GM12878 (cell line): ENCODE results near the gene RPL10A. TPM values are rescaled to one million over a fixed set of nuclear protein-coding genes. Genes with fewer than 3 reads are reported as not detected.

Experiments used
- ATAC-seq: fragments of 200-7000 bp; cut with Tn5 transposase; 3 replicates; pipeline ENCODE4 v1.9.1; 2020; ENCODE audit warnings: mild to moderate bottlenecking, moderate library complexity
- BruUV-seq: library from RNA; stranded (reverse); fragments of 400-500 nt; replicated peaks from 2 replicates; lab custom pipeline; 2021; lab: Mats Ljungman, UMichigan
- CTCF ChIA-PET: fragments of 300-600 bp; sonication (Branson Sonifier 250); formaldehyde crosslinking; extraction: SDS; loops from one replicate; lab custom pipeline; 2021; ENCODE audit warnings: inconsistent platforms; lab: Yijun Ruan, JAX
- POLR2A ChIA-PET: fragments of 350-600 bp; formaldehyde crosslinking; extraction: SDS; loops from one replicate; lab custom pipeline; 2021; ENCODE audit warnings: inconsistent platforms; lab: Charles Lee
- RAD21 ChIA-PET: fragments of 300-600 bp; sonication (Branson Sonifier 250); formaldehyde crosslinking; loops from one replicate; lab custom pipeline; 2023; ENCODE audit warnings: antibody characterized with exemption; ENCODE audit not compliant: unreplicated experiment; lab: Charles Lee
- SMC1A ChIA-PET: fragments of 300-600 bp; sonication (Branson Sonifier 250); formaldehyde crosslinking; loops from one replicate; lab custom pipeline; 2023; ENCODE audit not compliant: unreplicated experiment, uncharacterized antibody; lab: Charles Lee
- DNase-seq: peaks from one replicate; pipeline ENCODE4 v3.0.0-alpha.2; 2011; ENCODE audit warnings: low read depth, low spot score
- FAIRE-seq: peaks from 3 replicates; lab custom pipeline; 2011; peaks lifted over from hg19 to GRCh38; lab: Jason Lieb, UNC
- H2AFZ ChIP-seq: 2 replicates; pipeline ENCODE4 v1.6.0; 2011; ENCODE audit warnings: low read depth, low read length, control low read depth; ENCODE audit not compliant: control insufficient read depth
- H3K27ac ChIP-seq: 2 replicates; pipeline ENCODE4 v1.5.1; 2011; ENCODE audit warnings: control low read depth; ENCODE audit not compliant: control insufficient read depth, insufficient read depth
- H3K27me3 ChIP-seq, 2 experiments: replicated peaks in 1 of 2; 2 replicates each; pipeline versions ENCODE4 v1.6.0 to v1.6.1; 2011; ENCODE audit warnings: low read length in 1 of 2; ENCODE audit not compliant: control insufficient read depth in 2 of 2, insufficient read depth in 2 of 2
- H3K36me3 ChIP-seq, 2 experiments: 2 replicates each; pipeline ENCODE4 v1.5.1; 2011; ENCODE audit warnings: low read length in 1 of 2; ENCODE audit not compliant: control insufficient read depth in 2 of 2, insufficient read depth in 2 of 2
- H3K4me1 ChIP-seq: 2 replicates; pipeline ENCODE4 v1.6.1; 2011; ENCODE audit warnings: mild to moderate bottlenecking, low read length, moderate library complexity, mixed read lengths; ENCODE audit not compliant: control insufficient read depth, insufficient read depth
- H3K4me2 ChIP-seq: 2 replicates; pipeline ENCODE4 v1.6.0; 2011; ENCODE audit warnings: control low read depth; ENCODE audit not compliant: control insufficient read depth, insufficient read depth
- H3K4me3 ChIP-seq: fragments of 200-600 bp; sonication (generic); 2 replicates; pipeline ENCODE4 v1.5.1; 2016
- H3K79me2 ChIP-seq: 2 replicates; pipeline ENCODE4 v1.6.0; 2011; ENCODE audit warnings: low read length; ENCODE audit not compliant: control insufficient read depth, insufficient read depth
- H3K9ac ChIP-seq: 2 replicates; pipeline ENCODE4 v1.8.0; 2011; ENCODE audit warnings: low read length, control low read depth, mixed read lengths; ENCODE audit not compliant: control insufficient read depth, insufficient read depth
- H3K9me3 ChIP-seq: replicated peaks from 3 replicates; pipeline ENCODE4 v1.5.1; 2011; ENCODE audit warnings: mild to moderate bottlenecking, low read length; ENCODE audit not compliant: control insufficient read depth, insufficient read depth
- H4K20me1 ChIP-seq: 2 replicates; pipeline ENCODE4 v1.6.0; 2011; ENCODE audit not compliant: control insufficient read depth, insufficient read depth
- IKZF1 ChIP-seq: fragments of 450-650 bp; conservative IDR thresholded peaks from 2 replicates; pipeline ENCODE4 v1.6.1; 2017; ENCODE audit warnings: antibody characterized with exemption, mild to moderate bottlenecking
- NR2F1 ChIP-seq: fragments of 450-650 bp; conservative IDR thresholded peaks from 2 replicates; pipeline ENCODE4 v1.6.1; 2017; ENCODE audit warnings: mild to moderate bottlenecking
- PAX5 ChIP-seq: IDR thresholded peaks from 2 replicates; pipeline ENCODE4 v1.6.1; 2011; ENCODE audit warnings: low read depth, low read length, borderline replicate concordance
- RELA ChIP-seq: fragments of 450-650 bp; IDR thresholded peaks from 2 replicates; pipeline ENCODE4 v1.8.0; 2014; ENCODE audit warnings: borderline replicate concordance; ENCODE audit not compliant: partially characterized antibody
- SMAD1 ChIP-seq: fragments of 450-650 bp; IDR thresholded peaks from 2 replicates; pipeline ENCODE4 v1.6.1; 2018; ENCODE audit warnings: mild to moderate bottlenecking, low read depth; ENCODE audit not compliant: partially characterized antibody
- SREBF1 ChIP-seq: IDR thresholded peaks from 2 replicates; pipeline ENCODE4 v1.6.1; 2012; ENCODE audit warnings: mild to moderate bottlenecking, low read length
- SRF ChIP-seq, 2 experiments: IDR thresholded peaks; 2 replicates each; pipeline ENCODE4 v1.6.1; 2011; ENCODE audit warnings: low read depth in 2 of 2, low read length in 2 of 2, mild to moderate bottlenecking in 1 of 2, moderate library complexity in 1 of 2
- TARDBP ChIP-seq: IDR thresholded peaks from 2 replicates; pipeline ENCODE4 v1.6.1; 2016; ENCODE audit warnings: borderline replicate concordance
- YBX1 ChIP-seq: fragments of 450-650 bp; IDR thresholded peaks from 2 replicates; pipeline ENCODE4 v1.6.1; 2016; ENCODE audit warnings: antibody characterized with exemption
- WGBS: methylation state at CpG from one replicate; pipeline ENCODE4 v1.1.6; 2016; ENCODE audit warnings: low lambda C conversion rate; ENCODE audit not compliant: insufficient replicate concordance, insufficient coverage; ENCODE audit errors: missing lambda C conversion rate; 5-methylcytosine and 5-hydroxymethylcytosine counted together
- in situ Hi-C: fragments of 300-500 bp; cut with MboI; formaldehyde crosslinking; loops from 9 replicates; pipeline ENCODE4 v1.14.3; 2018; ENCODE audit warnings: mixed read lengths
- intact Hi-C: fragments of 100-400 bp; cut with micrococcal nuclease; formaldehyde crosslinking; loops from one replicate; pipeline ENCODE4 v1.14.2; 2022; ENCODE audit not compliant: unreplicated experiment
- polyA plus RNA-seq, 11 experiments: library from polyadenylated mRNA; depleted of rRNA in 4 of 11; unstranded in 6 of 11; stranded (reverse) in 5 of 11; fragments of >200 nt; fragmentation: Nextera tagmentation in 4 of 11; fragmentation: Illumina TruSeq in 1 of 11; extraction: Ambion mirVana in 4 of 11; extraction: Trizol in 1 of 11; gene quantifications; 1 replicate in 1 of 11; 2 replicates in 10 of 11; pipeline versions ENCODE4 v1.2.1 to v1.2.3, GENCODE V29; 2011 to 2016; ENCODE audit warnings: inconsistent platforms in 2 of 11, missing spikeins in 2 of 11, low read depth in 1 of 11
- total RNA-seq, 4 experiments: library from RNA; depleted of rRNA in 3 of 4; stranded (reverse); fragments of >200 nt in 3 of 4; fragmentation: Illumina TruSeq in 1 of 4; extraction: Trizol in 1 of 4; gene quantifications; 2 replicates each; pipeline versions ENCODE4 v1.2.1 to v1.2.3, GENCODE V29; 2013 to 2021
- TF ChIP-seq, protein P1 (sequence below): fragments of 450-650 bp; IDR thresholded peaks from 2 replicates; pipeline ENCODE4 v1.6.1; 2017; ENCODE audit warnings: mild to moderate bottlenecking, low read depth, inconsistent platforms; ENCODE audit not compliant: poor library complexity, severe bottlenecking
- TF ChIP-seq, protein P2 (sequence below): fragments of 450-650 bp; formaldehyde crosslinking; IDR thresholded peaks from 2 replicates; pipeline ENCODE4 v1.4.0; 2022; ENCODE audit warnings: mild to moderate bottlenecking, moderate library complexity
- TF ChIP-seq, protein P3 (sequence below): fragments of 450-650 bp; IDR thresholded peaks from 2 replicates; pipeline ENCODE4 v1.6.1; 2017; ENCODE audit warnings: antibody characterized with exemption, mild to moderate bottlenecking, moderate library complexity

The RPL10A gene
- total and polyA plus RNA-seq, 10 of the 15 experiments (the other 5 are each of a cell fraction or from before 2014, with no cell fraction given) = 833 to 4,029 (median 2,795) TPM

DNA sequence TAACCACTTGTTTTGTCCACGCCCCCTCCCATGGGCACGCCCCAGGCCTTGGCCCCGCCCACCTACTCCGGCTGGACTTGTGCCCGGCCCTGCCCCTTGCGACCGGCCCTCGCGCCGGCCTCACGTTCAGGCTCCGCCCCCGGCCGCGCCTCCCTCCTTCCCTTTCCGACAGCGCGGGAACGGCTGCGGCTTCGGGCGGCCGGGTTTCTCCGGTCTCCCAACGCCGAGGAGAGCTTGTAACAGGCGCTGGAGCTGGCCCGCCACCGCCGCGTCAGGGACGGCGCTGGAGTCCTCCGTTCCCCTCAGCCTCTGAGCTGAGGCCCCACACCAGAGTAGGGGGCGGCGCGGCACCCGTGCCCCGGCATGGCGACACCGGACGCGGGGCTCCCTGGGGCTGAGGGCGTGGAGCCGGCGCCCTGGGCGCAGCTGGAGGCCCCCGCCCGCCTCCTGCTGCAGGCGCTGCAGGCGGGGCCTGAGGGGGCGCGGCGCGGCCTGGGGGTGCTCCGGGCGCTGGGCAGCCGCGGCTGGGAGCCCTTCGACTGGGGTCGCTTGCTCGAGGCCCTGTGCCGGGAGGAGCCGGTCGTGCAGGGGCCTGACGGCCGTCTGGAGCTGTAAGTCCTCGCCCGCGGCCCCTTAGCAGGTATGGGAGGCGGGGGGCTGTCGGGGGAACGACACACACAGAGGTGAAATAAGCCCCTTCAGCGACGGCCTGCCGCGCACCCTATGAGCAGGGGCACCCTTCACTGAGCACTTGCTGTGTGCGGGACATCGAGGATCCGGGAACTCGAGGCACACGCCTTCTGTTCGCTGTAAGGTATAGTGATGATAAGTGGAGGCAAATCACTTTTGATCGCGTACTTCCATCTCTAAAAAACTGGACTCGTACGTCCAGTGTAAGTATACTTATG, 15.8 kb upstream of the RPL10A start, which contains the start of gene FANCE (continued):
- TF ChIP-seq, protein P1, sequence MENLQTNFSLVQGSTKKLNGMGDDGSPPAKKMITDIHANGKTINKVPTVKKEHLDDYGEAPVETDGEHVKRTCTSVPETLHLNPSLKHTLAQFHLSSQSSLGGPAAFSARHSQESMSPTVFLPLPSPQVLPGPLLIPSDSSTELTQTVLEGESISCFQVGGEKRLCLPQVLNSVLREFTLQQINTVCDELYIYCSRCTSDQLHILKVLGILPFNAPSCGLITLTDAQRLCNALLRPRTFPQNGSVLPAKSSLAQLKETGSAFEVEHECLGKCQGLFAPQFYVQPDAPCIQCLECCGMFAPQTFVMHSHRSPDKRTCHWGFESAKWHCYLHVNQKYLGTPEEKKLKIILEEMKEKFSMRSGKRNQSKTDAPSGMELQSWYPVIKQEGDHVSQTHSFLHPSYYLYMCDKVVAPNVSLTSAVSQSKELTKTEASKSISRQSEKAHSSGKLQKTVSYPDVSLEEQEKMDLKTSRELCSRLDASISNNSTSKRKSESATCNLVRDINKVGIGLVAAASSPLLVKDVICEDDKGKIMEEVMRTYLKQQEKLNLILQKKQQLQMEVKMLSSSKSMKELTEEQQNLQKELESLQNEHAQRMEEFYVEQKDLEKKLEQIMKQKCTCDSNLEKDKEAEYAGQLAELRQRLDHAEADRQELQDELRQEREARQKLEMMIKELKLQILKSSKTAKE = no peak
- TF ChIP-seq, protein P2, sequence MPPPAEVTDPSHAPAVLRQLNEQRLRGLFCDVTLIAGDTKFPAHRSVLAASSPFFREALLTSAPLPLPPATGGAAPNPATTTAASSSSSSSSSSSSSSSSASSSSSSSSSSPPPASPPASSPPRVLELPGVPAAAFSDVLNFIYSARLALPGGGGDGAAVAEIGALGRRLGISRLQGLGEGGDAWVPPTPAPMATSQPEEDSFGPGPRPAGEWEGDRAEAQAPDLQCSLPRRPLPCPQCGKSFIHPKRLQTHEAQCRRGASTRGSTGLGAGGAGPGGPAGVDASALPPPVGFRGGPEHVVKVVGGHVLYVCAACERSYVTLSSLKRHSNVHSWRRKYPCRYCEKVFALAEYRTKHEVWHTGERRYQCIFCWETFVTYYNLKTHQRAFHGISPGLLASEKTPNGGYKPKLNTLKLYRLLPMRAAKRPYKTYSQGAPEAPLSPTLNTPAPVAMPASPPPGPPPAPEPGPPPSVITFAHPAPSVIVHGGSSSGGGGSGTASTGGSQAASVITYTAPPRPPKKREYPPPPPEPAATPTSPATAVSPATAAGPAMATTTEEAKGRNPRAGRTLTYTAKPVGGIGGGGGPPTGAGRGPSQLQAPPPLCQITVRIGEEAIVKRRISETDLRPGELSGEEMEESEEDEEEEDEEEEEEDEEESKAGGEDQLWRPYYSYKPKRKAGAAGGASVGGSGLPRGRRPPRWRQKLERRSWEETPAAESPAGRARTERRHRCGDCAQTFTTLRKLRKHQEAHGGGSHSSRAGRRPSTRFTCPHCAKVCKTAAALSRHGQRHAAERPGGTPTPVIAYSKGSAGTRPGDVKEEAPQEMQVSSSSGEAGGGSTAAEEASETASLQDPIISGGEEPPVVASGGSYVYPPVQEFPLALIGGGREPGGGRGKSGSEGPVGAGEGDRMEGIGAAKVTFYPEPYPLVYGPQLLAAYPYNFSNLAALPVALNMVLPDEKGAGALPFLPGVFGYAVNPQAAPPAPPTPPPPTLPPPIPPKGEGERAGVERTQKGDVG (CRISPR knock-in tag) = no peak

DNA sequence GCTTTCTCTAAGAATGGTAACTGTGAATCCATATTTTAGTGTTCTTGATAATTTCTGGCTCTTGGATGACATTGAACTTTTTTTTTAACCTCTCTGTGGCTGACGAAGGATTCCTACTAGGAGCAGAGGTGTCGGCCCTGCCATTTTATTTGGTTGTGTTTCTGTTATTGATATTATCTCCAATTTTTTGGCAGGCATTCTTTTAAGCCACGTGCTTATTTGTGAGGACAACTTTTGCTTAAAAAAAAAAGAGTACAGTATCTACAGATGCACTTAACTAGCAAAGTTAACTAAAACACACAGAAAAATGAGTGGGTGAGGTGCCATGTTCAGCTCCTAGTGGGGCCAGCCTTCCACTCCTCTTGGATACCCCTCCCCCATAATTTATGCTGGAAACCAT, 15.0 kb upstream of the RPL10A start:
- Histone ChIP-seq H3K9ac (peak overlapping the region; percentile 72), H3K4me3 (peak overlapping the region; percentile 81), H4K20me1 (no peaks in the 10 kb centered on the region), H3K4me1 (peaks cover 10% of the 10 kb centered on the region), H3K27ac (no peak overlapping the region), H3K9me3 (no peaks in the 10 kb centered on the region), H3K36me3 (peaks cover 2 to 4% of the 10 kb centered on the region in 2 experiments; a peak in 3 of 4 replicates), H2AFZ (peak overlapping the region; percentile 93), H3K4me2 (peak overlapping the region; percentile 94), H3K27me3 (0 out of 4 replicates have a peak, but pooled peaks cover 0 to 3% of the 10 kb centered on the region in 2 experiments), H3K79me2 (peaks cover 4% of the 10 kb centered on the region)
- in situ Hi-C loops (loop anchor here (5.0 kb wide), 1 partner anchor 111 kb away; the partner anchor contains the start of gene PPARD), intact Hi-C loops (loop anchor here (2.0 kb wide), 1 partner anchor 16 kb away; the partner anchor contains the start of gene RPL10A)
- no peak for DNase-seq
- SMC1A ChIA-PET = interaction anchor here (0.6 to 6.8 kb wide), 5 partner anchors 104 to 287 kb away, joined by 3 to 116 read pairs (median 3); partner anchors contain the start of gene PPARD
- RAD21 ChIA-PET = interaction anchor here (2.2 to 8.7 kb wide), 3 partner anchors 110 to 283 kb away, joined by 6 to 125 read pairs (median 6); partner anchors contain the start of genes ARMC12 and PPARD
- POLR2A ChIA-PET = interaction anchor here (1.1 kb wide), 1 partner anchor 152 kb away, joined by 3 read pairs; no protein-coding TSS in a partner anchor
- ATAC-seq = no peak
- BruUV-seq = TSS peak; percentile 73
- no peak for FAIRE-seq
- CTCF ChIA-PET = interaction anchor here (0.8 to 3.4 kb wide), 4 partner anchors 12 to 159 kb away, joined by 4 to 20 read pairs (median 5); partner anchors contain the start of gene RPL10A
- 7% methylated on average over 3 of the region's 3 CpGs for WGBS
- TF ChIP-seq RELA (no peak), SMAD1 (no peak), IKZF1 (no peak), SREBF1 (no peak), TARDBP (no peak), YBX1 (no peak), SRF (IDR thresholded peaks at IDR 0.05; ENCODE audit: low read depth in 2 of 2, low read length in 2 of 2) (no peak), PAX5 (no peak), NR2F1 (no peak)
- TF ChIP-seq, protein P3, sequence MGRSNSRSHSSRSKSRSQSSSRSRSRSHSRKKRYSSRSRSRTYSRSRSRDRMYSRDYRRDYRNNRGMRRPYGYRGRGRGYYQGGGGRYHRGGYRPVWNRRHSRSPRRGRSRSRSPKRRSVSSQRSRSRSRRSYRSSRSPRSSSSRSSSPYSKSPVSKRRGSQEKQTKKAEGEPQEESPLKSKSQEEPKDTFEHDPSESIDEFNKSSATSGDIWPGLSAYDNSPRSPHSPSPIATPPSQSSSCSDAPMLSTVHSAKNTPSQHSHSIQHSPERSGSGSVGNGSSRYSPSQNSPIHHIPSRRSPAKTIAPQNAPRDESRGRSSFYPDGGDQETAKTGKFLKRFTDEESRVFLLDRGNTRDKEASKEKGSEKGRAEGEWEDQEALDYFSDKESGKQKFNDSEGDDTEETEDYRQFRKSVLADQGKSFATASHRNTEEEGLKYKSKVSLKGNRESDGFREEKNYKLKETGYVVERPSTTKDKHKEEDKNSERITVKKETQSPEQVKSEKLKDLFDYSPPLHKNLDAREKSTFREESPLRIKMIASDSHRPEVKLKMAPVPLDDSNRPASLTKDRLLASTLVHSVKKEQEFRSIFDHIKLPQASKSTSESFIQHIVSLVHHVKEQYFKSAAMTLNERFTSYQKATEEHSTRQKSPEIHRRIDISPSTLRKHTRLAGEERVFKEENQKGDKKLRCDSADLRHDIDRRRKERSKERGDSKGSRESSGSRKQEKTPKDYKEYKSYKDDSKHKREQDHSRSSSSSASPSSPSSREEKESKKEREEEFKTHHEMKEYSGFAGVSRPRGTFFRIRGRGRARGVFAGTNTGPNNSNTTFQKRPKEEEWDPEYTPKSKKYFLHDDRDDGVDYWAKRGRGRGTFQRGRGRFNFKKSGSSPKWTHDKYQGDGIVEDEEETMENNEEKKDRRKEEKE = no peak
